VCaP (cell line): ENCODE results near the gene SCN8A.

ENCODE experiments used
- H3K27ac ChIP-seq: fragments of 450-650 bp; 2 replicates; pipeline ENCODE4 v1.5.1; 2017
- TF ChIP-seq, protein P1 (sequence below): fragments of 450-650 bp; conservative IDR thresholded peaks from 2 replicates; pipeline ENCODE4 v1.5.1; 2017; ENCODE audit warnings: mild to moderate bottlenecking, moderate library complexity

Gene SCN8A

DNA sequence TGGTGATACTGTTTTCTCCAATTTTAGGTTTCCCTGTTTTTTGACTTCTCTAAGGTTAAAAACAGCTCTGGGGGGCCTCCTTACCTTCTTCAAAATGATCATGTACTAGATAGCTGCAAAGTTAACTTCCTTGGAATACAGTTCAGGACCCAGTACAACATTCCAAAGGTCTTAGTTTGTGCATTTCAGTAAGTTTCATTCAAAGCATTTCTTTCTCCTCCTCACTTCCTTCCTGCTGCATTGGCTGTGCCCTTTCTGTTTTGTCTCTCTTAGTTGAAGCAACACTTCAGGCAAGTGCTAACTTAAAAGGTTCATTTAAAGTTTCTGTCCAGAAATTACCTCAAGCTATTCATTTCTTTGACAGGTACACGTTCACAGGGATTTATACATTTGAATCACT lies 95.7 kb downstream of the SCN8A start:
- TF ChIP-seq, protein P1, sequence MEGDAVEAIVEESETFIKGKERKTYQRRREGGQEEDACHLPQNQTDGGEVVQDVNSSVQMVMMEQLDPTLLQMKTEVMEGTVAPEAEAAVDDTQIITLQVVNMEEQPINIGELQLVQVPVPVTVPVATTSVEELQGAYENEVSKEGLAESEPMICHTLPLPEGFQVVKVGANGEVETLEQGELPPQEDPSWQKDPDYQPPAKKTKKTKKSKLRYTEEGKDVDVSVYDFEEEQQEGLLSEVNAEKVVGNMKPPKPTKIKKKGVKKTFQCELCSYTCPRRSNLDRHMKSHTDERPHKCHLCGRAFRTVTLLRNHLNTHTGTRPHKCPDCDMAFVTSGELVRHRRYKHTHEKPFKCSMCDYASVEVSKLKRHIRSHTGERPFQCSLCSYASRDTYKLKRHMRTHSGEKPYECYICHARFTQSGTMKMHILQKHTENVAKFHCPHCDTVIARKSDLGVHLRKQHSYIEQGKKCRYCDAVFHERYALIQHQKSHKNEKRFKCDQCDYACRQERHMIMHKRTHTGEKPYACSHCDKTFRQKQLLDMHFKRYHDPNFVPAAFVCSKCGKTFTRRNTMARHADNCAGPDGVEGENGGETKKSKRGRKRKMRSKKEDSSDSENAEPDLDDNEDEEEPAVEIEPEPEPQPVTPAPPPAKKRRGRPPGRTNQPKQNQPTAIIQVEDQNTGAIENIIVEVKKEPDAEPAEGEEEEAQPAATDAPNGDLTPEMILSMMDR: no peak
- H3K27ac ChIP-seq: no peak overlapping the region

DNA sequence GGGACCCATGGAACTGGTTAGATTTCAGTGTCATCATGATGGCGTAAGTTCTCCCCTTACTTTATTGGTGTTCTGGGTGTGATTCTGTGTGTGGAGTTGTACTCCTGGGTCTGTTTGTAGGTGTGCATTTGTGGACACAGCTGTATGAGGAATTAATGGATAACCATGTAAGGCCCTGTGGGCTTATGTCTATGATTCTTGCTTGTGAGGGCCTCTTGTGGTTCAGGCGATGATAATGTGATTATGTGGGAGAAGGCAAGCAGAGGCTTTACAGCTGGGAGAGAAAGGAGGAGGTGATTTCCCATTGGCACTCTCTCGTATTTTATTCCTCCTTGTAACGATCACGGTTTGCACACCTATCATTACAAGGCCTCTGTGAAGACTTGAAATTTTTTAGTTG lies 96.1 kb downstream of the SCN8A start:
- no peak overlapping the region for H3K27ac ChIP-seq
- TF ChIP-seq, protein P1: no peak

DNA sequence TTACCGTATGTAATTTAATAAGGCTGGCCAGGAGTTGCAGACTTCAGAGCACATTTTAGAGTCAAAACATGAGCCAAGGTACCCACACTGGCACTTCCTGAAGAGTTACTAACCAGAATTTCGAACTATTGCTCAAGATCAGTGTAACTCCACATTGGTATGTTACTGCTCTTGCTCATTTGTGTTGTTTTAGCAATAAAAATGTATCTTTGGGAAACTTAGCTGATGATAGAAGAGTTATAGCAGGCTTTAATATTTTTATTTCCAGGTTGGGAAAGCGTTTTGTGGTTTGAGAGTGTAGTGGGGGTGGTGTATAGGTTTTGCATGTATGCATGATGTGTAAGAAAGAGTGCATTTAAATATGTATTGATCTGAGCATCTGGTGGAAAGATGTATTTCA lies 96.6 kb downstream of the SCN8A start:
- no peak overlapping the region for H3K27ac ChIP-seq
- TF ChIP-seq, protein P1: no peak

DNA sequence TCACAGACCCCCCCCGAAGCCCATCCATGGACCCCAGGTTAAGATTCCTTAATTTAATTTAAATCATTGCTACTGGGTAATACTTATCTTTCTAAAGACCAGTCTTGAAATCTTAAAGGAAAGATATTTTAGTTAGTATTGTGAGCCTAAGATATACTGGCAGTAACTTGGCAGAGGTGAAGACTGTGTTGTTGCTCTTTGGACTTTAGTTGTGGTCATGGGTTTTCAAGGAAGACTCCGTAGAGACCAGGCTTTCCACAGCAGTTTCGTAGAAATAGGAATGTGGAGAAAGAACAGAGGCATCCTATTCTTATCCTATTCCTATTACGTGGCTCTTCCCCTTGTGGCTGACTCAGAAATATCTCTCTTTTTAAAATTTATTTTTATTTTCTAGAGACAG lies 99.0 kb downstream of the SCN8A start:
- TF ChIP-seq, protein P1: no peak
- H3K27ac ChIP-seq: no peak overlapping the region

DNA sequence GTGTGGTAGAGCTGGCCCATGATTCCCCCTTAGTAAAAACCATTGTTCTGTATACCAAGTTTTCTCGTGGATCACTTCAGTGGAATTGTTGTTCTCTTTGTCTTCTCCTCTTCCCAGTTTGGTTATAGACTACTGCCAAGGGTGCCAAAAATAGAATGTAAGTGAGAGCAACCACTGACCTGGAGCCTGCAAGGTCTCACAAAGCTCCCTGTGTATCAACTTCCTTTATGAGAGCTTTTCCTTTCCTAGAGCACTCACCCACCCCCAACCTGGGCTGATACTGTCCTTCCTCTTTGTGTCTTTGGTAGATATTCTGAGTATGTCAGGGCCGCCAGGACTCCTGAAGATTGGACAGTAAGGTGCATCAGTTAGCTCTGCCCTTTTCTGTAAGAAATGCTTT lies 101.0 kb downstream of the SCN8A start:
- TF ChIP-seq, protein P1: no peak

DNA sequence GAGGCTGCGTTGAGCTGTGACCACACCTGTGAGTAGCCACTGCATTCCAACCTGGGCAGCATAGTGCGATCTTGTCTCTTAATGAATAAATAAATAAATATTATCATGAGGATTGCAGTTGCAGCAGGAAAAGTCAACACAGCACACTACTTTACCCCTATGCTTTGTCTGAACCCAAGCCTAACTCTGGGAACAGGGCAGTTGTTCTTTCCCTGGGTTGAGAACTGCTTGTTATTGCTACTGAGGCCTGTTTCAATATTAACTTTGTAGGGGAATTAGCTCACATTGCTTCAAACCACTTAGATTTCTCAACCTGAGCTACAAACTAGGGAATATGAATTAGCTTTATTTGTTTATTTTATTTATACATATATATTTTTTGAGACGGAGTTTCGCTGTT lies 102.5 kb downstream of the SCN8A start:
- TF ChIP-seq, protein P1: no peak

More for the DNA sequence above, 101.0 kb downstream of the SCN8A start:
- no peak overlapping the region for H3K27ac ChIP-seq

DNA sequence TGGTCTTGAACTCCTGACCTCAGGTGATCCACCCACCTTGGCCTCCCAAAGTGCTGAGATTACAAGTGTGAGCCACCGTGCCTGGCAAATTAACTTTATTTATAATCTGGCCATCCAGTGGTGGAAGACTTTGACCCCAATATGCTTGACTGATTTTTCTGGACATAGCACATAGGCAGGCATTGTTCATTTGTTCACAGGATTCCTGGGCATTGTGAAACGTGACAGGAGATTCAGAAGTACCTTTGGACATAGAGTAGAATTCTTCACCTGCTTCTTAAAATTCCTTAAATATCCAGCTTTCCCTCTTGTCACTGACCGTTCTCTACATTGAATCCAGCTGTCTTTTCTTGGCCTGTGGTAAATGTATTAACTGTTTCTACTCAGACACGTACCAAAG lies 103.1 kb downstream of the SCN8A start:
- TF ChIP-seq, protein P1: no peak
- H3K27ac ChIP-seq: no peak overlapping the region

More for the DNA sequence above, 102.5 kb downstream of the SCN8A start:
- H3K27ac ChIP-seq: no peak overlapping the region
